NOMO-1 (cell line): ENCODE data around the gene OR52L1.

Experiments used
- DNase-seq, 2 experiments: peaks; one replicate each; lab custom pipeline; 2025; ENCODE audit not compliant: unreplicated experiment in 2 of 2; lab: John Stamatoyannopoulos, UW

OR52L1 gene

GRCh38 chr11:5941951-5942350 lies 44.8 kb downstream of the OR52L1 start, which contains the start of gene OR56A3:
Gene OR56A3 (plus strand): TSS chr11:5942251. CDS start chr11:5947347, 5,096 bp downstream.
- no peak for DNase-seq

GRCh38 chr11:5940748-5941147 lies 46.0 kb downstream of the OR52L1 start:
- DNase-seq, result no peak

GRCh38 chr11:5938603-5938965 lies 48.2 kb downstream of the OR52L1 start:
- no peak for DNase-seq

GRCh38 chr11:5937868-5938602 lies 48.8 kb downstream of the OR52L1 start:
- no peak for DNase-seq
